Skeletal muscle tissue (tissue), 4 donors: ENCODE data around the gene TUBA3E. TPM values are rescaled to one million over a fixed set of nuclear protein-coding genes. Genes with fewer than 3 reads are reported as not detected.
"Not testable (repeated sequence)": the region's sequence is repeated elsewhere in the genome, so short reads cannot be mapped to it uniquely, and the experiment has no call there.

Experiments used
- H3K27ac ChIP-seq: one replicate; pipeline ENCODE4 v1.7.0; 2013; ENCODE audit warnings: mild to moderate bottlenecking, low read depth, low read length, inconsistent platforms
- H3K27me3 ChIP-seq, 3 donors: one replicate each; pipeline ENCODE4 v1.7.0; 2013; ENCODE audit warnings: low read length in 3 of 3; ENCODE audit not compliant: control insufficient read depth in 3 of 3, insufficient read depth in 3 of 3
- H3K36me3 ChIP-seq, 3 donors: one replicate each; pipeline ENCODE4 v1.7.0; 2013; ENCODE audit warnings: low read length in 3 of 3; ENCODE audit not compliant: control insufficient read depth in 3 of 3, insufficient read depth in 3 of 3
- H3K4me1 ChIP-seq, 3 donors: one replicate each; pipeline ENCODE4 v1.7.0; 2013; ENCODE audit warnings: low read length in 3 of 3, mild to moderate bottlenecking in 3 of 3; ENCODE audit not compliant: control insufficient read depth in 3 of 3, insufficient read depth in 3 of 3
- H3K4me3 ChIP-seq, 3 donors: one replicate each; pipeline ENCODE4 v1.7.0; 2013; ENCODE audit warnings: low read length in 3 of 3
- H3K9ac ChIP-seq, 3 donors: one replicate each; pipeline ENCODE4 v1.7.0; 2013; ENCODE audit warnings: low read length in 3 of 3, mild to moderate bottlenecking in 3 of 3, moderate library complexity in 2 of 3, low read depth in 1 of 3
- H3K9me3 ChIP-seq, 3 donors: one replicate each; pipeline ENCODE4 v1.7.0; 2013; ENCODE audit warnings: low read length in 3 of 3; ENCODE audit not compliant: control insufficient read depth in 3 of 3
- total RNA-seq: library from RNA; depleted of rRNA; stranded (reverse); fragments of >200 nt; gene quantifications from one replicate; pipeline ENCODE4 v1.2.3, GENCODE V29; 2014
- donor health status: Osteomylitis.

TUBA3E gene
- total RNA-seq, 1 donor from 2014 or later = not detected

DNA sequence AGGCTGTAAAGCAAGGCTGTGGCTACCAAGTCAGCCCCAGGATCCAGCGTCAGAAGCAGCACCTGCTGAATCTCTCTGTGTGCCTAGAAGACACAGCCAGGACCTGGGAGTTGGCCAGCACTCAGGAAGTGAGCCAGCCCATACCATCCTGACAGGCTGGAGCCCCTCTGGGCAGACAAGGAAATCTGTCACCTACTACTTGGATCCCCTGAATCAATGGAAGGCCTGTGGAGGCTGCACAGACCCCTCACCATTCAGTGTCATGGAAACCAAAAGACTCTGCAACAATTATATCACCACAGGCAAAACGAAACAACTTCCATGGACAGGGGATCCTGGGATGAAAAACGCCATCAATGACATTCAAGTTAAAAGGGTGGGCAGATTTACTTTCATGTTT is 31.6 kb downstream of the TUBA3E start:
- not testable (repeated sequence) for H3K4me3 ChIP-seq, H3K27ac ChIP-seq, H3K4me1 ChIP-seq, H3K27me3 ChIP-seq, H3K9ac ChIP-seq, H3K9me3 ChIP-seq
- peaks cover 39 to 56% (median 45%) of the 10 kb centered on the region in 3 donors for H3K36me3 ChIP-seq

DNA sequence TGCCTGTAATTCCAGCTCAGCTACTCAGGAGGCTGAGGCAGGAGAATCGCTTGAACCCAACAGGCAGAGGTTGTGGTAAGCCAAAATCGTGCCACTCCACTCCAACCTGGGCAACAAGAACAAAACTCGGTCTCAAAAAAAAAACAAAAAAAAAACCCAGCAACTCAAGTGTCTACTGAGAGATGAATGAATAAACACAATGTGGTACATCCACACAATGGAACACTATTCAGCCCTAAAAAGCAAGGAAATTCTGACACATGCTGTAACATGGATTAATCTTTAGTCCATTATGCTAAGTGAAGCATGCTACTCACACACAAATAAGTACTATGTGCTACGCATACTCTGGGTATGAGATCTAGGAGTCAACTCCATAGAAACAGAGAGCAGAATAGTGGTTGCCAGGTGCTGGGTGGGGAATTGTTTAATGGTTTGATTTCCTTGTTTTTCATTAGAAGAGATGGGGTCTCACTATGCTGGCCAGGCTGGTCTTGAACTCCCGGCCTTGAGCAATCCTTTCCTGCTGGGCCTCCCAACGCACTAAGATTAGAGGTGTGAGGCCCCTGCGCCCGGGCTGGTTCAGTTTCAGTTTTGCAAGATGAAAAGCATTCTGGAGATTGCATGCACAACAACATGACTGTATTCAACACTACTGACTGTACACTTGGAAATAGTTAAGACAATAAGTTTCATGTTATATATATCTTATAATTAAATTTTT is 32.8 kb downstream of the TUBA3E start:
- H3K9me3 ChIP-seq = no peaks in the 10 kb centered on the region
- no peaks in the 10 kb centered on the region for H3K4me1 ChIP-seq
- H3K27me3 ChIP-seq = no peaks in the 10 kb centered on the region
- peaks cover 35 to 48% (median 42%) of the 10 kb centered on the region in 3 donors for H3K36me3 ChIP-seq
- no peak overlapping the region for H3K27ac ChIP-seq
- no peak overlapping the region for H3K4me3 ChIP-seq
- no peak overlapping the region for H3K9ac ChIP-seq

DNA sequence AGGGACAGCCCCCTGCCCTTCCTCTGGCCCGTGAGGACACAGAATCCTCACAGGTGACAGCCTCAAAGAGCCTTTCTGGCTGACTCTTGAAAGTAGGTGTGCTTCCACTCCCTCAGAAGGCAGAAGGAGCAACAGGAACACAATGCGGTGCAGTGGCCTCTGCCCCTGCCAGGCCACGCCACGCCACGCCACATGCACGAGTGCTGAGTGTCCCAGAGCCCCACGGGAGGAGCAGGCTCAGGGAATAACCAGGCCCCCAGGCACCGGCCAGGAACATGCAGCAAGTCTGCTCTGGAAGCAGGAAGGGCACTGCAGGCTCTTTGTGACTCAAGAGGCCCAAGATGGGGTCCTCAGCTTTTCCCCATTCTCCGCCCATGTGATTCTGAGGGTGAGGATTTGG is 35.3 kb downstream of the TUBA3E start:
- H3K27ac ChIP-seq = no peak overlapping the region
- no peak overlapping the region for H3K4me3 ChIP-seq
- H3K9ac ChIP-seq = no peak overlapping the region
- no peaks in the 10 kb centered on the region for H3K27me3 ChIP-seq
- no peaks in the 10 kb centered on the region for H3K9me3 ChIP-seq
- peaks cover 38 to 46% (median 42%) of the 10 kb centered on the region in 3 donors for H3K36me3 ChIP-seq
- H3K4me1 ChIP-seq = no peaks in the 10 kb centered on the region

DNA sequence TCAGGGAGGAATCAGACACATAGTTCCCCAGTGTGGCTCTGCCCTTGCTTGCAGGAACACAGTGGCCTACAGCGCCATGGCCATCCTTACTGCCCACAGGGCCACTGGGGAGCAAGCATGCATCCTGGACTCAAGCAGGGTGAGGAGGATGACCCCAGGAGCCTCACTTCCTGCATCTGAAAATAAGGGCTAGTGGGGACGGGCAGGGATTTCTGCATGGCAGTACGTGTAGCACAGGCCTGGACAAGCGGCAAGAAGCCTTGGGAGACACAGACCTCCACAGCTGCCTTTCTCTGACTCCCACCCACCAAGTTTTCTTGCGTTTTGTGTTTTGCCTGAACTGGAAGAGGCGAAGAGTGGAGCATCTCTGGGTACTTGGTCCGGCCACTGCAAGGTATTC is 35.8 kb downstream of the TUBA3E start:
- not testable (repeated sequence) for H3K9me3 ChIP-seq, H3K4me3 ChIP-seq, H3K4me1 ChIP-seq, H3K27ac ChIP-seq, H3K9ac ChIP-seq, H3K27me3 ChIP-seq
- H3K36me3 ChIP-seq = peaks cover 34 to 42% (median 37%) of the 10 kb centered on the region in 3 donors

DNA sequence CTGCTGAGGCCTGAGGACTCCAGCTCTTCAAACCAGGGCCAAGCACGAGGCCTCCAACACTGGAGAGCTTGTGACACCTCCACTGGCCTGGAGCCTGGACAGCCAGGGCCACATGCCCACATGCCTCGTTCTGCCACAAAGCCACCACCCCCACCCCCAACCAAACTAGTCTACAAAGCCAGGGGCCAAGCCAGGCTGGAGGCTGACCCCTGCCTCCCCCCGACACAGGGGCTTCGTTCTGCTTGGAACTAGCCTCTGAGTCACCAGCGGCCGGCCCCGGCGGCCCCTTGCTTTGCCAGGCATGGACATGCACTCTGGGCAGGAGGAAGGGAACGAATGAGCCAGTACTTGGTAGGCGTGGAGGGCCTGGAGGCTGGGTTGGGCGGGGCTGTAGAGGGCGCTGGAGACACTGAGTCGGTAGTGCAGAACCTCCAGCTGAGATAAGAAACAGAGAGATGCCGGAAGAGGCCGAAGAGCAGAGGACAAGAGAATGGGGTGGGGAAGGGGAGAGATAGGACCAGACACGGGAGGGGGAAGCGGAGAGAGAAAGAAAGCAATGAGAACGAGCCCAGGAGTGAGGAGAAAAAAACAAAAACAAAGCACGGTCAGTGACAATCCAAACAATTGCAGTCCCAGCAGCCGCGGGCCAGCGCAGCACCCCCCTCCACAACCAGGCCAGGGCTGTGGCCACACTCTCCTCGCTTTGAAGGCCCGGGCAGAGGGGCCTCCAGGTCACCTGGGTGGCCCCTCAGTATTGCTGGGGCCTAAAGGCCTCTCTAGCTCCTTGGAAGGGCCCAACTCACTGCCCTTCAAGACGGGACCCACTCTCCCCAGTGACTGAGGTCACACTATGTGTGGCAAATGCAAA is 37.2 kb downstream of the TUBA3E start:
- H3K4me1 ChIP-seq, H3K9ac ChIP-seq, H3K27me3 ChIP-seq, H3K4me3 ChIP-seq, H3K9me3 ChIP-seq, H3K27ac ChIP-seq: not testable (repeated sequence)
- peaks cover 25 to 33% (median 29%) of the 10 kb centered on the region in 3 donors for H3K36me3 ChIP-seq

DNA sequence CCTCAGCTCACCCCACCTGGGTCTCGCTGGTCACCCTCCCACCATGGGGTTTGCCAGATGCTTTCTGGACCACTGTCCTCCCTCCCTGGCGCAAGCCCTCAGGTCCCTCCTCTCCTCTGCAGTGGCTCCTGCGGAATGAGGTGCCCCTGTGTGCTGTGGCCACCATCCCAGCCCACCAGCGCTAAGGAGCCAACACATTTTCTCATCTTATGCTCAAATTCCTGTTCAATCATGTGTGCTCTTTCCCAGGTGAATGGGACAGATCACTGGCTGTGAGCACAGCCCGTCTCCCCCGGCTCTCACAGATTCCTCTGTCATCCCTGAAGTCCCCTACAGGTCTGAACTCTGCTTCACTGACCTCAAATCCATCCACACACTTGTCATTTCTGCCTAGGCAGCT is 38.1 kb downstream of the TUBA3E start:
- no peak overlapping the region for H3K27ac ChIP-seq
- H3K36me3 ChIP-seq = peaks cover 19 to 29% (median 27%) of the 10 kb centered on the region in 3 donors

DNA sequence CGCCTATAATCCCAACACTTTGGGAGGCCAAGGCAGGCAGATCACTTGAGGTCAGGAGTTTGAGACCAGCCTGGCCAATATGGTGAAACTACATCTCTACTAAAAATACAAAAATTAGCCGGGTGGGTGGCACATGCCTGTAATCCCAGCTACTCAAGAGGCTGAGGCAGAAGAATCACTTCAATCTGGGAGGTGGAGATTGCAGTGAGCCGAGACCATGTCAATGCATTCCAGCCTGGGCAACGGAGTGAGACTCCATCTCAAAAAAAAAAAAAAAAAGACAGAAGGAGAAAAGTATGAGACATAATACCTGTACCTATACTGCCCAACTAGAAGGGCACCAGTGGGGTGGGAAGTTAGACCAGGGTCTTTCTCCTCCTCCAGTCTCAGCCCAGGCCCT is 38.9 kb downstream of the TUBA3E start:
- peaks cover 18 to 30% (median 26%) of the 10 kb centered on the region in 3 donors for H3K36me3 ChIP-seq
- H3K9ac ChIP-seq, H3K9me3 ChIP-seq, H3K27ac ChIP-seq, H3K4me3 ChIP-seq, H3K27me3 ChIP-seq, H3K4me1 ChIP-seq: not testable (repeated sequence)

More for the DNA sequence above, 38.1 kb downstream of the TUBA3E start:
- no peak overlapping the region for H3K9ac ChIP-seq
- H3K4me3 ChIP-seq = no peak overlapping the region
- no peaks in the 10 kb centered on the region for H3K9me3 ChIP-seq
- H3K4me1 ChIP-seq = no peaks in the 10 kb centered on the region
- H3K27me3 ChIP-seq = no peaks in the 10 kb centered on the region

DNA sequence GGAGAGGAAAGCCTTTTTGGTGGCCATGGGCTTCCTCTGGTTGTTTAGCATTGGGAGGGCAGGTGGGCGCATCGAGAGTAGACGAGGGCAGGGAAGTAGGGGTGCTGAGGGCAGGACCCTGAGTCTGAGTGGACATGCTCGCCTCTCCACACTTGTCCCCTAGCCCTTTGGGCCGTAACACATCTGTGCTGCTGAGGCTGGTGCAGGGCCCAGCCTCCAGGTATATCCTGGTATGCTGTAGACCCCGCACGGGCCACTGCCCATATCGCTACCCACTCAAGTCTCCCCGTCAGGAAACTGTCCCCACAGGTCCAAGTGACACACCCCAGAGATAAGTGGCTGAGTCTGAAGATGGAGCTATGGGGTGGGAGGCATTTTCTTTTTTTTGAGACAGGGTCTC is 39.6 kb downstream of the TUBA3E start:
- H3K4me1 ChIP-seq = no peaks in the 10 kb centered on the region
- H3K27ac ChIP-seq = no peak overlapping the region
- no peaks in the 10 kb centered on the region for H3K9me3 ChIP-seq
- no peak overlapping the region for H3K4me3 ChIP-seq
- H3K36me3 ChIP-seq = peaks cover 11 to 25% (median 22%) of the 10 kb centered on the region in 3 donors
- H3K27me3 ChIP-seq = no peaks in the 10 kb centered on the region
- H3K9ac ChIP-seq = no peak overlapping the region

DNA sequence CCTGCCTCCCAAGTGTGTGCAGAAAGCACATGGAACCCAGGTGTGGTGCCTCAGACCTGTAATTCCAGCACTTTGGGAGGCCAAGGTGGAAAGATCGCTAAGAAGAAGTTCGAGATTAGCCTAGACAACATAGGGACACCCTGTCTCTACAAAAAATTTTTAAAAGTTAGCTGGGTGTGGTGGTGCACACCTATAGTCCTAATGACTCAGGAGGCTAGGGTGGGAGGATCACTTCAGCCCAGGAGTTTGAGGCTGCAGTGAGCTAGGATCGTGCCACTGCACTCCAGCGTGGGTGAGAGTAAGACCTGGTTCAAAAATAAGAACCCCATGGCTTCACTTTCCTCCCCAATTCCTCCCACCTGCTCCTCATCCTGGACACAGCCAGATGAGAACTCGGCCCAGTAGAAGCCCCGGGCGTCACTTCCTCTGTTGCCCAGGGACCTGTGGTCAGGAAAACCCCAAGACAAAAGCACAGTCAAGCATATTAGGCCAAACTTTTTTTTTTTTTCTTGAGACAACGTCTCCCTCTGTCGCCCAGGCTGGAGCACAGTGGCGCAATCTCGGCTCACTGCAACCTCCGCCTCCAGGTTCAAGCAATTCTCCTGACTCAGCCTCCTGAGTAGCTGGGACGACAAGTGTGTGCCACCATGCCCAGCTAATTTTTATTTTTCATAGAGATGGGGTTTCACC is 40.3 kb downstream of the TUBA3E start:
- H3K36me3 ChIP-seq = peaks cover 13 to 24% (median 24%) of the 10 kb centered on the region in 3 donors
- H3K4me1 ChIP-seq, H3K9ac ChIP-seq, H3K27ac ChIP-seq, H3K4me3 ChIP-seq, H3K27me3 ChIP-seq, H3K9me3 ChIP-seq: not testable (repeated sequence)

DNA sequence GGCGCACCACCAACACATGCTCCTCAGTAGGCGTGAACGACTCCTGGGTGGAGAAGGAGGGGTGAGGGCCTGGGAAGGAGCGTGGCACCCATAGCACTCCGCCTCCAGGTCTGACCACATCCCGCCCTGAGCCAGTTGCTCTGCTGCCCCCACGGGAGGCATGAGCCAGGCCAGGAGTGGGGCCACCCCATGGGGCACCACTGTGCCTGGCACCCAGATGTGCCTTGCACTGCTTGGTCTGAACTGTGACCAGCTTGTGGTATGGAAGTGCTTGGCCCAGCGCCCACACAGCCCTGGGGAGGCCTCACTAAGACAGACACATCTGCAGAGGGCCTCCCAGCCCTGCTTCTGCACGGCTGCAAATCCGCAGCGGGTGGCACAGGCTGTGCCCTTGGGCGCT is 40.9 kb downstream of the TUBA3E start:
- H3K36me3 ChIP-seq = peaks cover 11 to 22% (median 21%) of the 10 kb centered on the region in 3 donors
- H3K27ac ChIP-seq, H3K4me1 ChIP-seq, H3K27me3 ChIP-seq, H3K9ac ChIP-seq, H3K4me3 ChIP-seq, H3K9me3 ChIP-seq: not testable (repeated sequence)
